OCI-LY7 (cell line): ENCODE results near the gene EEIG2. TPM values are rescaled to one million over a fixed set of nuclear protein-coding genes. Genes with fewer than 3 reads are reported as not detected.

ENCODE experiments used
- Bru-seq: library from RNA; stranded (reverse); fragments of 400-500 nt; gene quantifications from one replicate; lab custom pipeline; 2021; lab: Mats Ljungman, UMichigan
- BruChase-seq, 2 experiments: library from RNA; stranded (reverse); fragments of 400-500 nt; gene quantifications; one replicate each; lab custom pipeline; 2021; lab: Mats Ljungman, UMichigan
- BruUV-seq: library from RNA; stranded (reverse); fragments of 400-500 nt; replicated peaks from 2 replicates; lab custom pipeline; 2021; lab: Mats Ljungman, UMichigan
- CTCF ChIA-PET: fragments of 300-600 bp; sonication (Branson Sonifier 250); formaldehyde crosslinking; loops from one replicate; lab custom pipeline; 2022; ENCODE audit warnings: antibody characterized with exemption; ENCODE audit not compliant: unreplicated experiment; lab: Charles Lee
- POLR2A ChIA-PET: fragments of 300-600 bp; sonication (Branson Sonifier 250); formaldehyde crosslinking; loops from one replicate; lab custom pipeline; 2022; ENCODE audit warnings: antibody characterized with exemption; lab: Charles Lee
- DNase-seq: peaks from one replicate; pipeline ENCODE4 v3.0.0-alpha.2; 2015; ENCODE audit warnings: low spot score
- H2AFZ ChIP-seq: fragments of 200-600 bp; sonication (generic), shearing (Covaris generic); 2 replicates; pipeline ENCODE4 v1.6.1; 2014; ENCODE audit warnings: mild to moderate bottlenecking, antibody characterized with exemption, low read length, moderate library complexity
- H3K27ac ChIP-seq: fragments of 200-600 bp; sonication (generic); 2 replicates; pipeline ENCODE4 v1.5.1; 2014; ENCODE audit warnings: mixed run types, low read depth, mild to moderate bottlenecking, moderate library complexity, low read length, inconsistent platforms; ENCODE audit not compliant: poor library complexity, severe bottlenecking
- H3K36me3 ChIP-seq: fragments of 200-600 bp; sonication (generic); 2 replicates; pipeline ENCODE4 v1.6.1; 2014; ENCODE audit warnings: mild to moderate bottlenecking, antibody characterized with exemption, low read length, moderate library complexity, mixed read lengths; ENCODE audit not compliant: insufficient read depth
- H3K4me1 ChIP-seq: fragments of 200-600 bp; sonication (generic); 2 replicates; pipeline ENCODE4 v1.5.1; 2014; ENCODE audit warnings: mild to moderate bottlenecking, low read length; ENCODE audit not compliant: insufficient read depth, poor library complexity, severe bottlenecking
- H3K4me2 ChIP-seq: fragments of 200-600 bp; sonication (generic); 2 replicates; pipeline ENCODE4 v1.6.1; 2014; ENCODE audit warnings: mild to moderate bottlenecking, low read length
- H3K4me3 ChIP-seq: fragments of 200-600 bp; sonication (generic); 2 replicates; pipeline ENCODE4 v1.5.1; 2014; ENCODE audit warnings: mild to moderate bottlenecking, low read depth, low read length; ENCODE audit not compliant: poor library complexity, severe bottlenecking
- H3K79me2 ChIP-seq: fragments of 200-600 bp; sonication (generic); 2 replicates; pipeline ENCODE4 v1.6.1; 2016; ENCODE audit warnings: low read depth, mild to moderate bottlenecking, low read length, moderate library complexity, mixed read lengths; ENCODE audit not compliant: insufficient read depth
- H3K9me2 ChIP-seq: fragments of 200-600 bp; sonication (generic); 2 replicates; pipeline ENCODE4 v1.6.1; 2016; ENCODE audit warnings: mild to moderate bottlenecking, low read length, mixed read lengths; ENCODE audit not compliant: insufficient read depth
- H3K9me3 ChIP-seq: fragments of 200-600 bp; sonication (generic); 2 replicates; pipeline ENCODE4 v1.6.1; 2014; ENCODE audit warnings: mild to moderate bottlenecking, mixed run types, low read length, mixed read lengths
- H4K20me1 ChIP-seq: fragments of 200-600 bp; sonication (generic); 2 replicates; pipeline ENCODE4 v1.6.1; 2014; ENCODE audit warnings: mild to moderate bottlenecking, antibody characterized with exemption, low read length, moderate library complexity, mixed read lengths; ENCODE audit not compliant: insufficient read depth
- EZH2phosphoT487 ChIP-seq: fragments of 200-600 bp; sonication (generic); IDR thresholded peaks from 2 replicates; pipeline ENCODE4 v1.6.1; 2018; ENCODE audit warnings: low read depth, borderline replicate concordance, mild to moderate bottlenecking, mixed run types, antibody characterized with exemption, low read length, moderate library complexity, mixed read lengths
- intact Hi-C: fragments of 100-400 bp; cut with micrococcal nuclease; formaldehyde crosslinking; loops from one replicate; pipeline ENCODE4 v1.10.0; 2022; ENCODE audit not compliant: unreplicated experiment
- long read RNA-seq: library from polyadenylated mRNA; stranded (forward); transcript quantifications from one replicate; pipeline ENCODE4 v2.0.0, GENCODE V29; 2022
- total RNA-seq, 2 experiments: library from RNA; depleted of rRNA in 1 of 2; stranded (reverse); fragments of >200 nt in 1 of 2; shearing (Covaris generic) in 1 of 2; gene quantifications; 2 replicates each; pipeline ENCODE4 v1.2.3, GENCODE V29; 2014 to 2022
- TF ChIP-seq, protein P1 (sequence below): fragments of 200-600 bp; sonication (generic); conservative IDR thresholded peaks from 2 replicates; pipeline ENCODE4 v1.5.1; 2014; ENCODE audit warnings: mild to moderate bottlenecking, antibody characterized with exemption, low read length, moderate library complexity, mixed read lengths

EEIG2 gene
- total RNA-seq (2014; rRNA removed; shearing (Covaris generic)), result 21.3 and 24.7 TPM in 2 replicates
- total RNA-seq (2022), result 23.1 and 27.1 TPM in 2 replicates
- Bru-seq, nascent RNA, result percentile 69 among the genes with signal in this experiment
- percentile 74 among the genes with signal in this experiment for BruChase-seq, experiment 1, labeled RNA remaining after a 6-hour chase
- percentile 70 among the genes with signal in this experiment for BruChase-seq, experiment 2, labeled RNA remaining after a 2-hour chase
- long read RNA-seq, full-length matches to known transcripts, result 30 of 45 reads
- long read RNA-seq, partial matches to known transcripts, result 9 of 45 reads
- long read RNA-seq, other reads (novel, unspliced or antisense), result 6 of 45 reads

DNA sequence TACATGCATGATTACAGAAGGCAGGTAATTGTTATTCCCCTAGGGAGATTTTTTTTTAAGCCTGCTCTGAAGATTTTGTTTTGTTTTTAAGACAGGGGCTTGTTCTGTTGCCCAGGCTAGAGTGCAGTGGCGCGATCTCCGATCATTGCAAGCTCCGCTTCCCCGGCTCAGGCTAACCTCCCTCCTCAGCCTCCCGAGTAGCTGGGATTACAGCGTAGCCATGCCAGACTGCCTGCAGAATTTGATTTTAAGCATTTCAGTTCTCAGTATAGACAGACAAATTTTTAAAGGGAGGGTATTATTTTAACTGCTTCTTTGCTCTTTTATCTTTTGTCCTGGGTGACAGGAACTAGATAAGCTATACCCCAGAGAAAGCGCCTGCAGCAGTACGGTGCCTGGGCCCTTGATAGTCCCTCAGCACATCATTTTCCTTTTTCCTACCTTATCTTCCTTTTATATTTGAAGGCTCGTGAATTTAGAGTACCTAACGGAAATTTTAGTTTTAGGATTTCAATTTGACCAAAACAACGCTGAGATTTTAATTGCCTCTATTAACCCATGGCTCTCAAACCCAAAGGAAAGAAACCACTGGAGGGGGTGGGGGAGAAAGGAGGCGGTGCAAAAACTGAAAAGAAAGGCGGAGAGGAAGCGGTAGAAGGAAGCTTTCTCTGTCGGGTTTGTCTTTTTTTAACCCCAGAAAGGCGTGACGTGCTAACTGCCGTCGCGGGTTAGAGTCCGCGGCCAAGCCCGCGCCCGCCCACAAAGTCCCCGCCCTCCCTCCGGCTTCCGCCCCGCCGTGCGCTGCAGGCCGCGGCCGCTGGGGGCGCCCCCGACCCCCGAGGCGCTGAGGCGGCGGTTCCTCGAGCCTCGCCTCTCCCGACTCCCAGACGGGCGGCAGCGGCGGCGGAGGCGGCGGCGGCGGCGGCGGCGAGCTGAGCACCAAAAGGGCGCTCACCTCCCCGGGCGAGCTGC lies at the start of gene EEIG2:
Gene EEIG2, plus strand, starts transcription at position 886 of the 972 bp plus-strand sequence. CDS start 329 bp downstream, outside the sequence.
- CTCF ChIA-PET, result interaction anchor here (0.6 to 2.2 kb wide), 6 partner anchors 20 to 138 kb away, joined by 3 to 15 read pairs (median 4); partner anchors contain the start of gene PRPF38B
- Histone ChIP-seq H3K27ac (peak within 1 kb of the TSS; percentile 91), H3K4me2 (peak within 1 kb of the TSS; percentile 88), H3K4me1 (peaks cover 56% of the 10 kb centered on the region), H3K9me2 (no peaks in the 10 kb centered on the region), H3K4me3 (peak within 1 kb of the TSS; percentile 72), H3K9me3 (no peaks in the 10 kb centered on the region), H2AFZ (peak within 1 kb of the TSS; percentile 88), H3K79me2 (peaks cover 27% of the 10 kb centered on the region; the same call in 1 of the 2 replicates), H3K36me3 (no peaks in the 10 kb centered on the region), H4K20me1 (no peaks in the 10 kb centered on the region; the same call in 1 of the 2 replicates)
- DNase-seq, result peak; percentile 96
- TSS peak; percentile 98 for BruUV-seq
- intact Hi-C loops, result loop anchor here (2.0 to 10.0 kb wide), 5 partner anchors 133 to 782 kb away; partner anchors contain the start of genes GPSM2, PRPF38B, STXBP3 and VAV3
- TF ChIP-seq EZH2phosphoT487, result no peak
- TF ChIP-seq, protein P1, sequence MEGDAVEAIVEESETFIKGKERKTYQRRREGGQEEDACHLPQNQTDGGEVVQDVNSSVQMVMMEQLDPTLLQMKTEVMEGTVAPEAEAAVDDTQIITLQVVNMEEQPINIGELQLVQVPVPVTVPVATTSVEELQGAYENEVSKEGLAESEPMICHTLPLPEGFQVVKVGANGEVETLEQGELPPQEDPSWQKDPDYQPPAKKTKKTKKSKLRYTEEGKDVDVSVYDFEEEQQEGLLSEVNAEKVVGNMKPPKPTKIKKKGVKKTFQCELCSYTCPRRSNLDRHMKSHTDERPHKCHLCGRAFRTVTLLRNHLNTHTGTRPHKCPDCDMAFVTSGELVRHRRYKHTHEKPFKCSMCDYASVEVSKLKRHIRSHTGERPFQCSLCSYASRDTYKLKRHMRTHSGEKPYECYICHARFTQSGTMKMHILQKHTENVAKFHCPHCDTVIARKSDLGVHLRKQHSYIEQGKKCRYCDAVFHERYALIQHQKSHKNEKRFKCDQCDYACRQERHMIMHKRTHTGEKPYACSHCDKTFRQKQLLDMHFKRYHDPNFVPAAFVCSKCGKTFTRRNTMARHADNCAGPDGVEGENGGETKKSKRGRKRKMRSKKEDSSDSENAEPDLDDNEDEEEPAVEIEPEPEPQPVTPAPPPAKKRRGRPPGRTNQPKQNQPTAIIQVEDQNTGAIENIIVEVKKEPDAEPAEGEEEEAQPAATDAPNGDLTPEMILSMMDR, result peak; percentile 75
- POLR2A ChIA-PET, result interaction anchor here (0.7 to 3.2 kb wide), 11 partner anchors 9 to 1201 kb away, joined by 3 to 20 read pairs (median 4); partner anchors contain the start of gene PRPF38B

- no TSS peak for BruUV-seq
- Histone ChIP-seq H2AFZ (no peak overlapping the region), H3K4me2 (no peak overlapping the region), H3K36me3 (no peaks in the 10 kb centered on the region), H3K4me1 (no peaks in the 10 kb centered on the region), H3K79me2 (no peaks in the 10 kb centered on the region), H3K9me3 (0 out of 2 replicates have a peak, but pooled peaks cover 4% of the 10 kb centered on the region), H3K9me2 (no peaks in the 10 kb centered on the region), H3K4me3 (no peak overlapping the region), H3K27ac (no peak overlapping the region), H4K20me1 (no peaks in the 10 kb centered on the region)
- CTCF ChIA-PET, result interaction anchor here (1.3 to 2.0 kb wide), 2 partner anchors 49 to 131 kb away, joined by 4 to 15 read pairs; partner anchors contain the start of gene EEIG2
- TF ChIP-seq, protein P1, result no peak
- TF ChIP-seq EZH2phosphoT487, result no peak
- POLR2A ChIA-PET, result interaction anchor here (3.1 kb wide), 1 partner anchor 49 kb away, joined by 20 read pairs; the partner anchor contains the start of gene EEIG2
- no peak for DNase-seq
- intact Hi-C loops, result loop anchor here (1.0 kb wide), 2 partner anchors 50 to 132 kb away; no protein-coding TSS in a partner anchor
Measured at GRCh38 chr1:108511764-108512163, 48.1 kb upstream of the EEIG2 start.
